Loucy (cell line): ENCODE results near the gene KCNK7.

Experiments used
- H2AFZ ChIP-seq: fragments of 200-600 bp; sonication (generic); 2 replicates; pipeline ENCODE4 v1.6.0; 2016; ENCODE audit warnings: antibody characterized with exemption, mild to moderate bottlenecking, low read length, moderate library complexity
- H3F3A ChIP-seq: fragments of 200-600 bp; 2 replicates; pipeline ENCODE4 v1.6.0; 2016; ENCODE audit warnings: antibody characterized with exemption, low read depth, mild to moderate bottlenecking
- H3K27me3 ChIP-seq: fragments of 200-600 bp; sonication (generic); 2 replicates; pipeline ENCODE4 v1.6.1; 2014; ENCODE audit warnings: low read length, mild to moderate bottlenecking; ENCODE audit not compliant: insufficient read depth, poor library complexity, severe bottlenecking
- H3K36me3 ChIP-seq: fragments of 200-600 bp; sonication (generic); 2 replicates; pipeline ENCODE4 v1.6.1; 2016; ENCODE audit warnings: low read length; ENCODE audit not compliant: insufficient read depth
- H3K4me1 ChIP-seq: fragments of 200-600 bp; sonication (generic); 2 replicates; pipeline ENCODE4 v1.5.1; 2014; ENCODE audit warnings: low read length, mild to moderate bottlenecking; ENCODE audit not compliant: insufficient read depth, poor library complexity, severe bottlenecking
- H3K4me2 ChIP-seq: fragments of 200-600 bp; sonication (generic); 2 replicates; pipeline ENCODE4 v1.6.0; 2014; ENCODE audit warnings: antibody characterized with exemption, low read length, low read depth, mild to moderate bottlenecking; ENCODE audit not compliant: poor library complexity, severe bottlenecking
- H3K4me3 ChIP-seq: fragments of 200-600 bp; sonication (generic); 2 replicates; pipeline ENCODE4 v1.5.1; 2014; ENCODE audit warnings: low read length, mild to moderate bottlenecking, mixed read lengths; ENCODE audit not compliant: poor library complexity, severe bottlenecking
- H3K79me2 ChIP-seq: fragments of 200-600 bp; sonication (generic); 2 replicates; pipeline ENCODE4 v1.6.1; 2014; ENCODE audit warnings: low read length; ENCODE audit not compliant: insufficient read depth
- H3K9ac ChIP-seq: fragments of 200-600 bp; sonication (generic); 2 replicates; pipeline ENCODE4 v1.6.0; 2014; ENCODE audit warnings: mild to moderate bottlenecking, low read depth, low read length, moderate library complexity; ENCODE audit not compliant: poor library complexity, severe bottlenecking
- H3K9me2 ChIP-seq: fragments of 200-600 bp; sonication (generic); replicated peaks from 2 replicates; pipeline ENCODE4 v1.6.1; 2016; ENCODE audit warnings: low read depth, low read length, mixed read lengths
- H3K9me3 ChIP-seq: fragments of 200-600 bp; sonication (generic); 2 replicates; pipeline ENCODE4 v1.6.1; 2014; ENCODE audit warnings: mild to moderate bottlenecking, antibody characterized with exemption, low read length, low read depth; ENCODE audit not compliant: insufficient read depth
- H4K20me1 ChIP-seq: fragments of 200-600 bp; sonication (generic); 2 replicates; pipeline ENCODE4 v1.6.0; 2014; ENCODE audit warnings: antibody characterized with exemption, low read length, mild to moderate bottlenecking; ENCODE audit not compliant: insufficient read depth, poor library complexity, severe bottlenecking
- CTCF ChIP-seq: fragments of 200-600 bp; sonication (generic); conservative IDR thresholded peaks from 2 replicates; pipeline ENCODE4 v1.5.1; 2014; ENCODE audit warnings: mild to moderate bottlenecking, antibody characterized with exemption, low read length
- EZH2phosphoT487 ChIP-seq: fragments of 200-600 bp; IDR thresholded peaks from 2 replicates; pipeline ENCODE4 v1.6.1; 2018; ENCODE audit warnings: antibody characterized with exemption, mild to moderate bottlenecking, moderate library complexity, borderline replicate concordance

KCNK7 gene

GRCh38 chr11:65547446-65548125 is 48.0 kb downstream of the KCNK7 start:
- H3K4me3 ChIP-seq, result peak overlapping the region; percentile 67
- H3K79me2 ChIP-seq, result no peaks in the 10 kb centered on the region
- peak overlapping the region; percentile 71 for H3K4me2 ChIP-seq
- H4K20me1 ChIP-seq, result no peaks in the 10 kb centered on the region
- no peaks in the 10 kb centered on the region for H3K27me3 ChIP-seq
- TF ChIP-seq EZH2phosphoT487 (no peak), CTCF (no peak)
- H2AFZ ChIP-seq, result no peak overlapping the region
- H3K36me3 ChIP-seq, result no peaks in the 10 kb centered on the region
- H3F3A ChIP-seq, result peaks cover 4% of the 10 kb centered on the region; the same call in 1 of the 2 replicates
- no peaks in the 10 kb centered on the region for H3K9me3 ChIP-seq
- H3K9ac ChIP-seq, result peak overlapping the region; percentile 52
- H3K9me2 ChIP-seq, result no peaks in the 10 kb centered on the region
- H3K4me1 ChIP-seq, result peaks cover 31% of the 10 kb centered on the region

DNA sequence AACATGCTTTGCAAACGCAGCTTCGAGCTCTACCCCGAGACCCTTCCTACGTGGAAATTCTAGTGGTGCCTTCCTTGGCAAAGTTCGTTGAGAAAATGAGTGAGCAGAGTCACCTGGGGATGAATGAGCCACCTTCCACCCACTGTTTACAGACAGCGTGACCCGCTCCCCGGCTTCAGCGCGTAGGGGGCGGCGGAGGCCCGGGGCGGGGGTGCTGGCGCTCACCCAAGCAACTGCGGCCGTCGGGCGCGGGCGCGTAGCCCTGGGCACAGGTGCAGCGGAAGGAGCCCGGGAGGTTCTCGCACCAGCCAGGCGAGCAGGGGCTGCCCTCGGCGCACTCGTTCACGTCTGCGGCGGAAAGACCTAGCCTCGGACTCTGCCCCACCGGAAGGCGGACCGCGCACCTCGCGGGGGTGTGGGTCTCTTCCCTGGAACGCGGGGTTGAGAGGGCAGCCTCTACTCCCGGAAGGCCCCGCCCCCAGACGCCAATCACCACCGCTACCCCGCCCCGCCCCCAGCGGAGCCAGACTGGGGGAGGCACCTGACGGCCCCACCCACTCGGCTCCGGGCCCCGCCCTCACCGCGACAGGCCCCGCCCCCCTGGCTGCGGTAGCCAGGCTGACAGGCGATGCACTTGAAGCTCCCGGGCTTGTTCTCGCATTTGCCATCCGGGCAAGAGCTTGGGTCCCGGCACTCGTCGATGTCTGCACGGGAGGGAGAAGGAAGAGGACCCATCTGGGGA is 49.2 kb downstream of the KCNK7 start:
- Histone ChIP-seq H3K79me2 (no peaks in the 10 kb centered on the region), H3K36me3 (no peaks in the 10 kb centered on the region), H3K4me3 (peak overlapping the region; percentile 67), H3K9me3 (no peaks in the 10 kb centered on the region), H3K9ac (peak overlapping the region; percentile 60), H3F3A (peaks cover 7% of the 10 kb centered on the region; the same call in 1 of the 2 replicates), H3K4me2 (peak overlapping the region; percentile 71), H2AFZ (peak overlapping the region; percentile 65; the same call in 1 of the 2 replicates), H3K9me2 (no peaks in the 10 kb centered on the region), H4K20me1 (no peaks in the 10 kb centered on the region), H3K4me1 (peaks cover 27% of the 10 kb centered on the region), H3K27me3 (no peaks in the 10 kb centered on the region)
- no peak for TF ChIP-seq CTCF
- TF ChIP-seq EZH2phosphoT487, result no peak

GRCh38 chr11:65545853-65546216 is 49.8 kb downstream of the KCNK7 start:
- Histone ChIP-seq H2AFZ (0 out of 2 replicates have a peak overlapping the region, but pooled peaks have one; percentile 59), H3K9me2 (no peaks in the 10 kb centered on the region), H3F3A (peaks cover 7% of the 10 kb centered on the region; the same call in 1 of the 2 replicates), H3K27me3 (no peaks in the 10 kb centered on the region), H3K9ac (peak overlapping the region; percentile 60), H4K20me1 (no peaks in the 10 kb centered on the region), H3K4me1 (peaks cover 30% of the 10 kb centered on the region), H3K36me3 (no peaks in the 10 kb centered on the region), H3K9me3 (no peaks in the 10 kb centered on the region), H3K4me2 (peak overlapping the region; percentile 71), H3K4me3 (peak overlapping the region; percentile 67), H3K79me2 (no peaks in the 10 kb centered on the region)
- TF ChIP-seq CTCF, result no peak
